ENCODE results near the gene RYR3.

The RYR3 gene

GRCh38 chr15:33440900-33441299, 130.1 kb downstream of the RYR3 start:
- Histone ChIP-seq H3K9me2 (replicated peaks; ENCODE audit: low read depth, low read length) (no peaks in the 10 kb centered on the region), H3K79me2 (ENCODE audit: insufficient read depth, low read length) (no peaks in the 10 kb centered on the region), H3K9ac (ENCODE audit: low read depth, low read length, poor library complexity, severe bottlenecking) (peak overlapping the region; percentile 7), H3K4me1 (ENCODE audit: insufficient read depth, low read length, poor library complexity, severe bottlenecking) (peaks cover 47% of the 10 kb centered on the region), H3K4me2 (ENCODE audit: low read depth, low read length, poor library complexity, severe bottlenecking) (peak overlapping the region; percentile 26), H3K36me3 (ENCODE audit: insufficient read depth, low read length) (no peaks in the 10 kb centered on the region), H3K9me3 (ENCODE audit: insufficient read depth, low read depth, low read length) (no peaks in the 10 kb centered on the region), H4K20me1 (ENCODE audit: insufficient read depth, low read length, poor library complexity, severe bottlenecking) (no peaks in the 10 kb centered on the region), H3K27me3 (ENCODE audit: insufficient read depth, low read length, poor library complexity, severe bottlenecking) (no peaks in the 10 kb centered on the region), H3K4me3 (ENCODE audit: low read length, poor library complexity, severe bottlenecking) (no peak overlapping the region), H3F3A (ENCODE audit: low read depth) (no peaks in the 10 kb centered on the region), H2AFZ (ENCODE audit: low read length) (no peak overlapping the region)
- TF ChIP-seq EZH2phosphoT487 (IDR thresholded peaks at IDR 0.05; ENCODE audit: borderline replicate concordance), result no peak
- TF ChIP-seq CTCF (conservative IDR thresholded peaks at IDR 0.05; ENCODE audit: low read length), result no peak

- Histone ChIP-seq H3K9me2 (replicated peaks; ENCODE audit: low read depth, low read length) (no peaks in the 10 kb centered on the region), H2AFZ (ENCODE audit: low read length) (no peak overlapping the region; the same call in 1 of the 2 replicates), H3K4me1 (ENCODE audit: insufficient read depth, low read length, poor library complexity, severe bottlenecking) (peaks cover 43% of the 10 kb centered on the region), H4K20me1 (ENCODE audit: insufficient read depth, low read length, poor library complexity, severe bottlenecking) (no peaks in the 10 kb centered on the region), H3K4me2 (ENCODE audit: low read depth, low read length, poor library complexity, severe bottlenecking) (peak overlapping the region; percentile 26), H3K27me3 (ENCODE audit: insufficient read depth, low read length, poor library complexity, severe bottlenecking) (no peaks in the 10 kb centered on the region), H3F3A (ENCODE audit: low read depth) (no peaks in the 10 kb centered on the region), H3K9me3 (ENCODE audit: insufficient read depth, low read depth, low read length) (no peaks in the 10 kb centered on the region), H3K9ac (ENCODE audit: low read depth, low read length, poor library complexity, severe bottlenecking) (peak overlapping the region; percentile 45), H3K36me3 (ENCODE audit: insufficient read depth, low read length) (no peaks in the 10 kb centered on the region), H3K79me2 (ENCODE audit: insufficient read depth, low read length) (no peaks in the 10 kb centered on the region), H3K4me3 (ENCODE audit: low read length, poor library complexity, severe bottlenecking) (no peak overlapping the region)
- no peak for TF ChIP-seq CTCF (conservative IDR thresholded peaks at IDR 0.05; ENCODE audit: low read length)
- TF ChIP-seq EZH2phosphoT487 (IDR thresholded peaks at IDR 0.05; ENCODE audit: borderline replicate concordance), result no peak
Measured at GRCh38 chr15:33442449-33442848, 131.7 kb downstream of the RYR3 start.

GRCh38 chr15:33443708-33444107, 132.9 kb downstream of the RYR3 start:
- no peak overlapping the region for H3K9ac ChIP-seq (ENCODE audit: low read depth, low read length, poor library complexity, severe bottlenecking)
- no peaks in the 10 kb centered on the region for H3K9me3 ChIP-seq (ENCODE audit: insufficient read depth, low read depth, low read length)
- TF ChIP-seq CTCF (conservative IDR thresholded peaks at IDR 0.05; ENCODE audit: low read length), result no peak
- no peak for TF ChIP-seq EZH2phosphoT487 (IDR thresholded peaks at IDR 0.05; ENCODE audit: borderline replicate concordance)
- H3F3A ChIP-seq (ENCODE audit: low read depth), result no peaks in the 10 kb centered on the region
- H3K27me3 ChIP-seq (ENCODE audit: insufficient read depth, low read length, poor library complexity, severe bottlenecking), result no peaks in the 10 kb centered on the region
- no peak overlapping the region for H2AFZ ChIP-seq (ENCODE audit: low read length)
- no peaks in the 10 kb centered on the region for H3K79me2 ChIP-seq (ENCODE audit: insufficient read depth, low read length)
- H3K4me1 ChIP-seq (ENCODE audit: insufficient read depth, low read length, poor library complexity, severe bottlenecking), result peaks cover 43% of the 10 kb centered on the region
- no peaks in the 10 kb centered on the region for H3K9me2 ChIP-seq (replicated peaks; ENCODE audit: low read depth, low read length)
- H4K20me1 ChIP-seq (ENCODE audit: insufficient read depth, low read length, poor library complexity, severe bottlenecking), result no peaks in the 10 kb centered on the region
- no peak overlapping the region for H3K4me3 ChIP-seq (ENCODE audit: low read length, poor library complexity, severe bottlenecking)
- H3K4me2 ChIP-seq (ENCODE audit: low read depth, low read length, poor library complexity, severe bottlenecking), result no peak overlapping the region
- H3K36me3 ChIP-seq (ENCODE audit: insufficient read depth, low read length), result no peaks in the 10 kb centered on the region
